Measurements from ENCODE around the gene TMEM131.

- TF ChIP-seq CTCF (IDR thresholded peaks at IDR 0.05; ENCODE audit: insufficient read depth, low read length) = no peak
- no peak for TF ChIP-seq POLR2AphosphoS5 (IDR thresholded peaks at IDR 0.05; ENCODE audit: low read depth)
- TF ChIP-seq REST (IDR thresholded peaks at IDR 0.05; ENCODE audit: insufficient replicate concordance, low read depth) = no peak
Measured at GRCh38 chr2:97816411-97816810, 179.3 kb downstream of the TMEM131 start.

Measured in HL-60 (cell line).